IMR-90 (cell line): Measurements from ENCODE around the gene DET1. TPM values are rescaled to one million over a fixed set of nuclear protein-coding genes. Genes with fewer than 3 reads are reported as not detected.
A peak's percentile ranks its signal among the peaks of the same experiment; 100 is the strongest.
"Not testable (repeated sequence)": the region's sequence is repeated elsewhere in the genome, so short reads cannot be mapped to it uniquely, and the experiment has no call there.

Experiments used
- ATAC-seq: fragments of 200-7000 bp; cut with Tn5 transposase; 2 replicates; pipeline ENCODE4 v1.9.1; 2020; ENCODE audit warnings: low read depth, mild to moderate bottlenecking, moderate library complexity
- BruUV-seq: library from RNA; stranded (reverse); fragments of 400-500 nt; replicated peaks from 2 replicates; lab custom pipeline; 2021; lab: Mats Ljungman, UMichigan
- CTCF ChIA-PET: fragments of 300-600 bp; formaldehyde crosslinking; extraction: SDS; loops from one replicate; lab custom pipeline; 2021; ENCODE audit warnings: antibody characterized with exemption; lab: Yijun Ruan, JAX
- POLR2A ChIA-PET: fragments of 300-600 bp; sonication (Branson Sonifier 250); formaldehyde crosslinking; loops from one replicate; lab custom pipeline; 2022; ENCODE audit warnings: antibody characterized with exemption; ENCODE audit not compliant: unreplicated experiment; lab: Charles Lee
- DNase-seq: peaks from one replicate; pipeline ENCODE4 v3.0.0; 2013
- H2AFZ ChIP-seq: replicated peaks from 2 replicates; pipeline ENCODE3; 2013; ENCODE audit warnings: low read length, mild to moderate bottlenecking; ENCODE audit not compliant: poor library complexity
- H2AK5ac ChIP-seq: 2 replicates; pipeline ENCODE4 v1.6.1; 2013; ENCODE audit warnings: low read depth, low read length, inconsistent platforms
- H2AK9ac ChIP-seq: replicated peaks from 2 replicates; pipeline ENCODE3; 2013; ENCODE audit warnings: mild to moderate bottlenecking, low read depth, low read length, moderate library complexity; ENCODE audit not compliant: poor library complexity
- H2BK120ac ChIP-seq: 2 replicates; pipeline ENCODE4 v1.6.1; 2013; ENCODE audit warnings: low read depth, low read length, inconsistent platforms
- H2BK15ac ChIP-seq: 3 replicates; pipeline ENCODE4 v1.6.1; 2013; ENCODE audit warnings: low read depth, low read length, inconsistent platforms
- H2BK20ac ChIP-seq: 2 replicates; pipeline ENCODE4 v1.6.1; 2013; ENCODE audit warnings: low read depth, mild to moderate bottlenecking, inconsistent platforms, low read length, moderate library complexity
- H2BK5ac ChIP-seq: 2 replicates; pipeline ENCODE4 v1.6.1; 2013; ENCODE audit warnings: mild to moderate bottlenecking, low read depth, low read length, inconsistent platforms; ENCODE audit not compliant: poor library complexity, severe bottlenecking
- H3K14ac ChIP-seq: replicated peaks from 2 replicates; pipeline ENCODE4 v1.6.1; 2013; ENCODE audit warnings: low read depth, low read length, inconsistent platforms
- H3K18ac ChIP-seq: 2 replicates; pipeline ENCODE4 v1.6.1; 2013; ENCODE audit warnings: low read depth, low read length, control low read depth
- H3K23ac ChIP-seq: 2 replicates; pipeline ENCODE4 v1.6.1; 2013; ENCODE audit warnings: low read depth, low read length, inconsistent platforms
- H3K27ac ChIP-seq: 2 replicates; pipeline ENCODE4 v1.5.1; 2013; ENCODE audit warnings: mild to moderate bottlenecking, control low read depth, low read length; ENCODE audit not compliant: insufficient read depth
- H3K27me3 ChIP-seq: 2 replicates; pipeline ENCODE4 v1.6.1; 2013; ENCODE audit warnings: low read length; ENCODE audit not compliant: control insufficient read depth, insufficient read depth
- H3K36me3 ChIP-seq: 2 replicates; pipeline ENCODE4 v1.6.1; 2013; ENCODE audit warnings: low read length, mixed read lengths; ENCODE audit not compliant: control insufficient read depth, insufficient read depth
- H3K4ac ChIP-seq: 2 replicates; pipeline ENCODE4 v1.6.1; 2013; ENCODE audit warnings: low read depth, low read length, inconsistent platforms
- H3K4me1 ChIP-seq: 2 replicates; pipeline ENCODE4 v1.6.1; 2013; ENCODE audit warnings: low read length, mixed read lengths; ENCODE audit not compliant: control insufficient read depth, insufficient read depth
- H3K4me2 ChIP-seq: 2 replicates; pipeline ENCODE4 v1.6.1; 2013; ENCODE audit warnings: low read depth, mild to moderate bottlenecking, control low read depth, low read length, moderate library complexity
- H3K4me3 ChIP-seq: 2 replicates; pipeline ENCODE4 v1.5.1; 2013; ENCODE audit warnings: low read depth, mild to moderate bottlenecking, control low read depth, low read length, moderate library complexity; ENCODE audit not compliant: insufficient read depth
- H3K56ac ChIP-seq: 2 replicates; pipeline ENCODE4 v1.6.1; 2013; ENCODE audit warnings: low read length, inconsistent platforms; ENCODE audit not compliant: insufficient read depth; ENCODE audit errors: extremely low read depth
- H3K79me1 ChIP-seq, 2 experiments: 2 replicates each; pipeline ENCODE4 v1.6.1; 2013; ENCODE audit warnings: low read length in 2 of 2, inconsistent platforms in 1 of 2, low read depth in 1 of 2
- H3K9ac ChIP-seq: 2 replicates; pipeline ENCODE4 v1.6.1; 2013; ENCODE audit warnings: low read depth, low read length, control low read depth
- H3K9me1 ChIP-seq: 2 replicates; pipeline ENCODE4 v1.6.1; 2013; ENCODE audit warnings: low read length, inconsistent platforms; ENCODE audit not compliant: insufficient read depth
- H3K9me3 ChIP-seq: 2 replicates; pipeline ENCODE4 v1.6.1; 2013; ENCODE audit warnings: low read length; ENCODE audit not compliant: control insufficient read depth, insufficient read depth
- H4K20me1 ChIP-seq: 2 replicates; pipeline ENCODE4 v1.6.1; 2013; ENCODE audit warnings: low read length, inconsistent platforms; ENCODE audit not compliant: insufficient read depth
- H4K5ac ChIP-seq: 2 replicates; pipeline ENCODE4 v1.6.1; 2013; ENCODE audit warnings: mild to moderate bottlenecking, low read depth, low read length, control low read depth
- H4K8ac ChIP-seq, 2 experiments: 2 replicates each; pipeline ENCODE4 v1.6.1; 2013; ENCODE audit warnings: low read depth in 2 of 2, low read length in 2 of 2, control low read depth in 1 of 2, inconsistent platforms in 1 of 2
- H4K91ac ChIP-seq: 2 replicates; pipeline ENCODE4 v1.6.1; 2013; ENCODE audit warnings: low read depth, low read length, inconsistent platforms; ENCODE audit not compliant: insufficient read depth
- WGBS, 2 experiments: methylation state at CpG; one replicate each; pipeline versions ENCODE4 v1.1.5 to v1.1.7; 2013; ENCODE audit warnings: missing lambda C conversion rate in 2 of 2; ENCODE audit not compliant: insufficient read length in 1 of 2; ENCODE audit errors: extremely low coverage in 2 of 2; 5-methylcytosine and 5-hydroxymethylcytosine counted together
- dilution Hi-C: fragments of 300-500 bp; cut with HindIII; formaldehyde crosslinking; loops from one replicate; pipeline ENCODE4 v1.14.3; 2018; ENCODE audit warnings: low sequenced_read_pairs; ENCODE audit not compliant: unreplicated experiment
- in situ Hi-C: fragments of 300-500 bp; cut with MboI; formaldehyde crosslinking; loops from 3 replicates; pipeline ENCODE4 v1.14.3; 2019; ENCODE audit warnings: low sequenced_read_pairs, inconsistent platforms, mixed read lengths
- intact Hi-C: fragments of 100-400 bp; cut with micrococcal nuclease; formaldehyde crosslinking; loops from 2 replicates; pipeline ENCODE4 v1.10.0; 2022
- polyA plus RNA-seq, 3 experiments: library from polyadenylated mRNA; depleted of rRNA; stranded (reverse); fragments of >200 nt; gene quantifications; 2 replicates each; pipeline ENCODE4 v1.2.3, GENCODE V29; 2012; ENCODE audit warnings: low replicate concordance in 1 of 3
- total RNA-seq: library from RNA; depleted of rRNA; stranded (reverse); fragments of >200 nt; gene quantifications from 2 replicates; pipeline ENCODE4 v1.2.3, GENCODE V29; 2012

The DET1 gene
- total and polyA plus RNA-seq, 2 of the 4 experiments (the other 2 are of a cell fraction), result 5.6 to 9.1 TPM

GRCh38 chr15:88545578-88546247 is 768 bp downstream of the DET1 start:
- Histone ChIP-seq H3K23ac (peak overlapping the region; percentile 100), H2AK5ac (peak overlapping the region; percentile 94; the same call in 1 of the 2 replicates), H4K91ac (peak overlapping the region; percentile 99), H2BK120ac (peak overlapping the region; percentile 84; the same call in 1 of the 2 replicates), H2BK15ac (peak overlapping the region; percentile 66; the same call in 1 of the 3 replicates), H3K27ac (peak overlapping the region; percentile 94), H3K4me2 (peak overlapping the region; percentile 78), H3K18ac (peak overlapping the region; percentile 80; the same call in 1 of the 2 replicates), H3K4me3 (peak overlapping the region; percentile 84), H2AFZ (peak overlapping the region; percentile 97), H2BK20ac (0 out of 2 replicates have a peak overlapping the region, but pooled peaks have one; percentile 52), H4K5ac (peak overlapping the region; percentile 97), H3K56ac (peak overlapping the region; percentile 94), H3K14ac (peak overlapping the region; percentile 100), H2AK9ac (peak overlapping the region; percentile 70), H3K4ac (peak overlapping the region; percentile 100), H4K8ac (peak overlapping the region; percentile 94 to 100), H3K9ac (peak overlapping the region; percentile 96), H2BK5ac (peak overlapping the region; percentile 88), H3K79me1 (peaks cover 16 to 21% of the 10 kb centered on the region in 2 experiments)
- BruUV-seq, H3K4me1 ChIP-seq, ATAC-seq, H3K9me3 ChIP-seq, H3K9me1 ChIP-seq, H3K36me3 ChIP-seq, in situ Hi-C loops, dilution Hi-C loops, H4K20me1 ChIP-seq, POLR2A ChIA-PET, DNase-seq, H3K27me3 ChIP-seq: not testable (repeated sequence)
- intact Hi-C loops, result loop anchor here (2.0 kb wide), 2 partner anchors 67 to 69 kb away; no protein-coding TSS in a partner anchor
- CTCF ChIA-PET, result interaction anchor here (0.7 kb wide), 1 partner anchor 39 kb away, joined by 3 read pairs; no protein-coding TSS in a partner anchor
- WGBS, 2 experiments, result 0% methylated on average over 3 of the region's 8 CpGs; no CpG with 5 or more reads in 1 of the 2 experiments
